ENCODE results near the gene SSX2IP.

The SSX2IP gene

GRCh38 chr1:84613887-84614286, 76.4 kb downstream of the SSX2IP start:
- H3K9me3 ChIP-seq (ENCODE audit: control insufficient read depth, insufficient read depth, low read depth, low read length): no peaks in the 10 kb centered on the region
- no peak overlapping the region for H3K4me3 ChIP-seq (ENCODE audit: low read depth, low read length)
- POLR2A ChIA-PET: no interaction called here
- no peaks in the 10 kb centered on the region for H3K4me1 ChIP-seq (ENCODE audit: control insufficient read depth, insufficient read depth, low read length)
- TF ChIP-seq TRIM28 (IDR thresholded peaks at IDR 0.05; ENCODE audit: borderline replicate concordance, low read length): peak; percentile 59; the same call in 1 of the 2 replicates
- no peak for TF ChIP-seq ZNF658 (tag by site-specific recombination; IDR thresholded peaks at IDR 0.05)
- peak; percentile 70 for TF ChIP-seq SETDB1 (IDR thresholded peaks at IDR 0.05; ENCODE audit: insufficient read length, low read length)
- no peak overlapping the region for H3K27ac ChIP-seq (ENCODE audit: extremely low read depth, low read depth, low read length)
- peaks cover 0 to 15% of the 10 kb centered on the region in 2 experiments; a peak in 1 of 3 replicates for H3K36me3 ChIP-seq (ENCODE audit: control insufficient read depth in 2 of 2, insufficient read depth in 1 of 2, low read length in 2 of 2)
- CTCF ChIA-PET: no interaction called here

- Histone ChIP-seq H3K27ac (ENCODE audit: extremely low read depth, low read depth, low read length) (no peak overlapping the region), H3K4me3 (ENCODE audit: low read depth, low read length) (no peak overlapping the region), H3K4me1 (ENCODE audit: control insufficient read depth, insufficient read depth, low read length) (no peaks in the 10 kb centered on the region), H3K9me3 (ENCODE audit: control insufficient read depth, insufficient read depth, low read depth, low read length) (no peaks in the 10 kb centered on the region), H3K36me3 (ENCODE audit: control insufficient read depth in 2 of 2, insufficient read depth in 1 of 2, low read length in 2 of 2) (peaks cover 0 to 15% of the 10 kb centered on the region in 2 experiments; a peak in 1 of 3 replicates)
- CTCF ChIA-PET: no interaction called here
- POLR2A ChIA-PET: no interaction called here
- no peak for TF ChIP-seq GLI4 (tag by site-specific recombination; IDR thresholded peaks at IDR 0.05)
- no peak for TF ChIP-seq ZNF391 (tag by site-specific recombination; IDR thresholded peaks at IDR 0.05; ENCODE audit: borderline replicate concordance, low read depth)
- no peak for TF ChIP-seq ZNF248 (tag by site-specific recombination; IDR thresholded peaks at IDR 0.05)
Measured at GRCh38 chr1:84613026-84613425, 77.2 kb downstream of the SSX2IP start.

- Histone ChIP-seq H3K36me3 (ENCODE audit: control insufficient read depth in 2 of 2, insufficient read depth in 1 of 2, low read length in 2 of 2) (peaks cover 0 to 15% of the 10 kb centered on the region in 2 experiments; a peak in 1 of 3 replicates), H3K4me1 (ENCODE audit: control insufficient read depth, insufficient read depth, low read length) (no peaks in the 10 kb centered on the region), H3K27ac (ENCODE audit: extremely low read depth, low read depth, low read length) (no peak overlapping the region), H3K4me3 (ENCODE audit: low read depth, low read length) (no peak overlapping the region), H3K9me3 (ENCODE audit: control insufficient read depth, insufficient read depth, low read depth, low read length) (no peaks in the 10 kb centered on the region)
- TF ChIP-seq ZNF214 (tag by site-specific recombination; IDR thresholded peaks at IDR 0.05; ENCODE audit: borderline replicate concordance) (no peak), ZSCAN18 (tag by site-specific recombination; IDR thresholded peaks at IDR 0.05) (no peak), CTCF (tag by site-specific recombination; IDR thresholded peaks at IDR 0.05) (no peak), ZNF624 (tag by site-specific recombination; IDR thresholded peaks at IDR 0.05) (no peak), ZNF660 (tag by site-specific recombination; IDR thresholded peaks at IDR 0.05) (no peak), ZNF140 (tag by site-specific recombination; IDR thresholded peaks at IDR 0.05) (no peak), ELK4 (IDR thresholded peaks at IDR 0.05; ENCODE audit: borderline replicate concordance, low read depth, low read length) (no peak), TCF7L2 (IDR thresholded peaks at IDR 0.05; ENCODE audit: borderline replicate concordance, low read depth, low read length) (no peak), ZNF16 (tag by site-specific recombination; IDR thresholded peaks at IDR 0.05; ENCODE audit: low read depth) (no peak), ZNF530 (tag by site-specific recombination; IDR thresholded peaks at IDR 0.05; ENCODE audit: low read depth) (no peak)
- ChIA-PET CTCF (interaction anchor here (0.6 to 0.8 kb wide), 2 partner anchors 8 to 63 kb away, joined by 3 read pairs; no protein-coding TSS in a partner anchor), POLR2A (no interaction called here)
Measured at GRCh38 chr1:84611796-84612195, 78.5 kb downstream of the SSX2IP start.
